ENCODE results near the gene CCDC85A.
"Not testable (repeated sequence)": the region's sequence is repeated elsewhere in the genome, so short reads cannot be mapped to it uniquely, and the experiment has no call there.

The CCDC85A gene

GRCh38 chr2:56183643-56184499 is at the start of gene CCDC85A:
Gene CCDC85A (plus strand): TSS chr2:56183990. CDS start chr2:56184625, 635 bp downstream.
- DNase-seq (ENCODE audit: low read depth): peak; percentile 86

GRCh38 chr2:56134861-56135260 is 48.9 kb upstream of the CCDC85A start:
- DNase-seq (ENCODE audit: low read depth): no peak

- not testable (repeated sequence) for DNase-seq (ENCODE audit: low read depth)
Observed at GRCh38 chr2:56142497-56143061, 41.2 kb upstream of the CCDC85A start.

DNA sequence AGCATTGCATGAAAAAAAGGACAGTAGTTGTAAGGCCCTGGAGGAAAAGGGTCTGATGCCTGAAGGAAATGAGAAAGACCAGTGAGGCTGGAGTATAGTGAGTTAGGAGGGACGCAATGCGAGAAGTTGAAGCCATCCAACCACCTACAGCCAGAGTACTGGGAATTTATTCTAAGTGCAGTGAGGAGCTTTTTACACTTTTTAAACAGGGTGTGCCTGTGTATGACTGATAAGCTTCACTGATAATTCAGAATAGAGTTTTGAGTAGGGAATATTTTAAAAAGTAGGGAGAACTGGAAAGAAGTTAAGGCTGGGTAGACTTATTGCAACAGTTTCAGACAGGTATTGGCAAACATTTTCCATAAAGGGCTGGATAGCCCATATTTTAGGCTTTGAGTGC is 35.9 kb upstream of the CCDC85A start:
- DNase-seq (ENCODE audit: low read depth): no peak

DNA sequence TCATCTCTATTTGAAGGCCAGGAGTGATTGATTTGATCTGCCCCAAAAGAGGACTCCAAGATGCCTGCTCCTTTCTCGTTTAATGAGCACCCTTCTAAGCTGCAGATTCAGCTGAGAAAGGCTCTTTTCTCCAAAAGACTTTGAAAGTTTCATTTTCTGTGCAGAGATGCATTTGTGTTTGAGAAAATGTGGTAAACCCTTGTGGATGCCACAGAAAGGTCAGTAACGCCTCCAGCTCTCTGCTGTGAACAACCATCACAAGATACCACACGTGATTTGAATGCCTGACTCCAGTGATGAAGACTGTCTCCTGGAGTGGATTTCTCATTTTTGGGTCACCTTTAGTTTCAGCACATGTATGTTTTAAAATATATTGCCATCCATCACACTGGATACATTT is 35.0 kb upstream of the CCDC85A start:
- no peak for DNase-seq (ENCODE audit: low read depth)

GRCh38 chr2:56151841-56152240 is 31.9 kb upstream of the CCDC85A start:
- no peak for DNase-seq (ENCODE audit: low read depth)

DNA sequence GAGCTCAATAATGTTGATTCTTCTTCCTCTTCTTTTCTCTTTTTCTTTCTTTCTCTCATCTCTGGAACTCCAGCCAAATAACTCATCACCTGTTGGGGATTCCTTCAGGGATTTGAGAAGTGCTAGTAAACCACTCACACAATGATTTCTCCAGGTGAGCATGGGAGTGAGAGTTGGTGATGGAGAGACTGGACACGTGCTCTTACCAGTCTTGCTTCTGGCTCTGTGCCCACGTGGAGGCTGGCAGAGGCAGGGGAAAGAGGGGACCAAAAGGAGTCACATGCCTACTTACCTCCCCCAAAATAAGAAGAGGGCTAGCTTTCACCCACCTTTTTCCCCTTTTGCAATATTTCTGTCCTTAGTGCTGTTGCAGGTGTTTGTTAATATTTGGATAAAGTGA is 28.6 kb upstream of the CCDC85A start:
- no peak for DNase-seq (ENCODE audit: low read depth)

DNA sequence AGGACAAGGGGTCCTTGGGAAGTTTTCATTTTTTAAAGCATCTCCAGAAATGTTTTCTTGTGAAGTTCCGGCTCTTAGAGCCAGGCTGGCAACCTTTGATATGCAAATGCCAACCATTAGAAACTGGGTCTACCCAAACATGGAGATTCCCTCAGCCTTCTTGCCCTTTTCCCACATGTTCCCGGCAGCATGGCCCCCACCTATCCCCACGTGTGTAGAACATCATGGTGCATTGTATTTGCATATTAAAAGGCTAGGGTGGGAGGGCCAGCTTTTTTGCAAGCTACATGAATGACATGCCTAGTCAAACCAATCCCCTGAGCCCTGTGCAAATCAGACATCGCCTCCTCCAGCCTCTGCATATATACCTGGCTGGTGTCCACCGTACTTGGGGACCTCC is 23.9 kb upstream of the CCDC85A start:
- DNase-seq (ENCODE audit: low read depth): not testable (repeated sequence)

DNA sequence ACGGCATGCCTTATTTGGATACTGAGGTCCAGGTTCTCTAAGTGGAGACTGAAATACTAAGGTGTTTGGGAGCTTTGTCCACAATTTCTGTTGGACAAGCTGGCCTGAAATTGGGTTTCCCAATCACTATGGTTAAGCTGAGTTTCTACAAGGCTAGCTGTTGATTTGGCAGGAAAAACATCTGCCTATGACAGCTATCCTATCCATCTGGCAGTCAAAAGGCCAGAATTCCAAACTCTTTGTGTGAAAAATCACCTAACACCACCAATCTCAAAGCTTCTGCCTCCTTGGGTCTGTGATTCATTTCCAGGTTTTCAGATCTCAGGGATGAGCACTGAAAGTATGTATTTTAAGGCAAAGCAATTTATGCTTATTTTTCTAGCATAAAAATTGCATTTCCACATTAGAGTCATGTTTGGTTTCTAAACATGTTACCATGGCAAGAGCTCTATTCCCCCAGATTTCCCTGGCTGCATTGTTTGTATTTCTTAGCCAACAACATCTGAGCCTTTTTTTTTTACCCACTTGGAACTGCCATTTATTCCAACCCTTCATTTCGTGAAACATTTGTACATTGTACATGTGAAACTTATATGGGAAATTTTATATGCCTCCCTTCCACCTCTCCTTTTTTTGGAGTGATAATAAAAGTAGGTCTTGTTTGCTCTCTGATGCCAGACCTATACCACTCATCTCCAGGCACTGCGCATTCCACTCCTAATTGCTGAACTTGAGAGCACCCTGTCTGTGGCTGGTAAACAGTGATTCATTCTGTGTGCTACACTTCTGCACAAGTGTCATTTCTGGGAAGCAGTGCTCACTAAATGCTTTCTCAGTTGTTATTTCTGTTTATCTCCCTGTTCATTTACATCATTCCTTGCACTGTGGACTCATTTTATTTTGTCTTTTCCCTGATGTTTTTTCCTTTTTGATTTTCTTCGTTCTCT is 15.9 kb upstream of the CCDC85A start:
- peak; percentile 46 for DNase-seq (ENCODE audit: low read depth)

GRCh38 chr2:56169521-56169920 is 14.3 kb upstream of the CCDC85A start:
- DNase-seq (ENCODE audit: low read depth): no peak

GRCh38 chr2:56170504-56170903 is 13.3 kb upstream of the CCDC85A start:
- no peak for DNase-seq (ENCODE audit: low read depth)

DNA sequence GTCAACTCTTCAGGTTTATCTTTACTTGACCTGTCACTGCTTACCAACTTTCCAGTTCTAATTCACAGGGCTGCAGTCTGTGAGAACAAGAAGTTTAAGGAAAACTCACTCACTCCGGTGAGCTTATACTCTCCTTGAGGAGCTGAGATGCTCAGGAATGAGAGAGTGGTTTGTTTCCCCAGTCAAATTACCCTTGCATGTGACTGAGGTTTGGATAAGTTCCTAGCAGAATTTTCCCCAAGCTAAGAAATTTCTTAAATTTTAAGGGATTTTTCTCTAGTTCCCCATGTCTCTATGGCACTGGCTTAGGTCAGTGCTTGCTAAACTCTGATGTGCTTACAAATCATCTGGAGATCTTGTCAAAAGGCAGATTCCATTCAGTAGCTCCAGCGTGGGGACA is 12.8 kb upstream of the CCDC85A start:
- no peak for DNase-seq (ENCODE audit: low read depth)

DNA sequence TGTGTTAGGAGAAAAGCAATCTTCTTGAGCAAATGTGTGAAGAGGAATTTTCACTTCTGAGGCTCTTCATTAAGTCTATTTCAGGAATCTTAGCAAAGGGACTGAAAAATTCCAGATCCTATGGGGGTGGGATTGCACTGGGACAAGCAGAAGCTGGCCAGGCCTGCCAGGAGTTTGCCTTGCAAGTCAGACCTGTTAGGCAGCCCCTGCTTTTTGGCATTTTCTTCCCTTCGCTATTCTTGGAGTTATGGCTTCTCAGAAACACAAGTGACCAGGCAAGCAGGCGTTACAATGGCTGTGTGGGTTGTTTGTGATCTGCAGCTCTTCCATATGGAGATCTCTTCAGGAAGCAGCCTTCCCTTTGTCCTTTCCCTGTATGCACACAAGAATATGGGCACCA is 8.0 kb upstream of the CCDC85A start:
- no peak for DNase-seq (ENCODE audit: low read depth)

DNA sequence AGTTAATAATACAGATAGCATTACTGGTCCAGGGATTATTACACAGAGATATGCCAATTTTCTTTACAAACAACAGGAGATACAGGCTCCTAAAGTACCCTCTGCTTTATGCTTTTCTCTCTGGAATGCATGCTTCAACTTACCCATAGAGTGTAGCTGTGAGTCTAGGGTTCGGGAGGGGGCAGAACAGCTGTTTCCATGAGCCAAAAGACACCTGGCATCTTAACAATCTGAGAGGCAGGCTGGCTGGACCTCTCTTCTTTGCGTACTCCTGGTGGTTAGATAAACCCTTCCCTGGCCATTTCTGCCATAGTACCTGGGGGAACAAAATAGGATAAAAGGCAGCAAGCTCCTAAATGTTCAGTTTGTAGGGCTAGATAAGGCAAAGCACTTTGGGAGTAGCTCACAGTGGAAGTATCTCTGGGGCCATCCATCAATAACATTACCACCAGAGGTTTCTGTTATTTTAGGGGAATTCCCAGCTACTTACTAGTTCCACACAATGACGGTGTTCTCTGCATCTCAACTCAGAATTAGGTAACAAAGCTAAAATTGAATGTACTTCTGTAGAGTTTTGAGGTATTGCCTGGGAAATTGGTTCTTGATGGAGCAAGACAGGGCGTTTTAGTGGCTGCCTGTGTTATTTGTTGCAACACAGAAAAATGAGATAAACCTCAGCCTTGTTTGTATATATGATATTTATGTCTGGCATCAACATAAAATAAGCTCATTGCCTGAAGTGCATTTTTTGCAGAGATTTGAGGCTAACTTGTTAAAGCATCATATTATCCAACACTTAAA is 6.2 kb upstream of the CCDC85A start:
- DNase-seq (ENCODE audit: low read depth): no peak

GRCh38 chr2:56179931-56180330 is 3.9 kb upstream of the CCDC85A start:
- no peak for DNase-seq (ENCODE audit: low read depth)

DNA sequence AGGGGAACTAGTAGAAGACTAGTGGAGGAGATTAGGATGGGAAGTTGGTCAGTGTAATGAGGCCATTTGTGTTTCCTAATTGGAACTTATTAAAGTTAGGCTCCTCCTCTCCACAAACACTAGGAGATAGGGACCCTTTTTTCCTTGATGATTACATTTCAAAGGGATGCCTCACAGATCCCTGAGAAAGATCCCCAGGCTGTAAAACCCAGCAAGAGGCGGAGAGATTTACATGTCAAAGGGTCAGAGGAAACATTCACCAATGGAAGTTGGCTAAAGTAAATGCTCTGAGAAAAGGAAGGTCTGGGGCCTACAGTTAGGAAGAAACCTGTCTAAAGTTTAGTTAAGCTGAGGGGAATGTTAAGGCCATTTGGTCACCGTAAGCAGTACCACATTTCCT is 1.4 kb upstream of the CCDC85A start:
- no peak for DNase-seq (ENCODE audit: low read depth)

DNA sequence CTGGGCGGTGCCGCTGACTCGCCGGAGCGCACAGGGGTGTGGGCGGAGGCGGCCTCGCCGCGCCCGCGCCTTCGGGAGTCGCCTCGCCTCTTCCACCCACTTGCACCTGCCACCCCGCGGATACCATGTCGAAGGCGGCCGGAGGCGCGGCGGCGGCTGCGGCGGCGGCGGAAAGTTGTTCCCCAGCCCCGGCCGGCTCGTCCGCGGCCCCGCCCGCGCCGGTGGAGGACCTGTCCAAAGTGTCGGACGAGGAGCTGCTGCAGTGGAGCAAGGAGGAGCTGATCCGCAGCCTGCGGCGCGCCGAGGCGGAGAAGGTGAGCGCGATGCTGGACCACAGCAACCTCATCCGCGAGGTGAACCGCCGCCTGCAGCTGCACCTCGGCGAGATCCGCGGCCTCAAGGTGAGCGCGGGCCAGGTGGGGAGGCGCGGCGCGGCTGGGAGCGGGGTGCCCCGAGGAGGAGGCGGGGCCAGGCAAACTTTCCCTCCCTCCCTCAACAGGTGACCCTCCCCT is 766 bp downstream of the CCDC85A start:
- no peak for DNase-seq (ENCODE audit: low read depth)

DNA sequence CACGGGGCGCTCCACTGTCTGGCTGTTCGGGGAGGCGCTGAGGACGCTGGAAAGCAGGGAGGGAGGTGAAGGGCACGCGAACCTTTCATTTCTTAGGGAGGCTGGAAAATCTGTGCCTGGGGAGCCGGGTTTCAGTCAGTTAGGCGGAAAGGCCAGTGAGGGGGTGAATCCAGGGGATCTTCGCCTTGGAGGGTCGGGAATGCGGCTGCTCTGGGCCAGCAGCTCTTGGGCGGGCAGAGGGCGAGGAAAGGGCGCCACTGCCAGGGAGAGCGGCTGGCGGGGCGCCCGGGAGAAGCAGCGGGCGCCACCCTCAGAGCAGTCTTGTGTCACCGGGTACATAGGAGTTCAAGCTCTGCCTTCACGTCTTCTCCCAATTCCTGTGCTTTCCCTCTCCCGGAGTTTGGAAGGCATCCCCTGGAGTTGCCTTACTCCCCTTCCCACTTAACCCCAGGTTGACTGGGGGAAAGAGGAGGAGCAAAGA is 1.4 kb downstream of the CCDC85A start:
- DNase-seq (ENCODE audit: low read depth): no peak

- DNase-seq (ENCODE audit: low read depth): no peak
Observed at GRCh38 chr2:56185582-56186046, 1.8 kb downstream of the CCDC85A start.

DNA sequence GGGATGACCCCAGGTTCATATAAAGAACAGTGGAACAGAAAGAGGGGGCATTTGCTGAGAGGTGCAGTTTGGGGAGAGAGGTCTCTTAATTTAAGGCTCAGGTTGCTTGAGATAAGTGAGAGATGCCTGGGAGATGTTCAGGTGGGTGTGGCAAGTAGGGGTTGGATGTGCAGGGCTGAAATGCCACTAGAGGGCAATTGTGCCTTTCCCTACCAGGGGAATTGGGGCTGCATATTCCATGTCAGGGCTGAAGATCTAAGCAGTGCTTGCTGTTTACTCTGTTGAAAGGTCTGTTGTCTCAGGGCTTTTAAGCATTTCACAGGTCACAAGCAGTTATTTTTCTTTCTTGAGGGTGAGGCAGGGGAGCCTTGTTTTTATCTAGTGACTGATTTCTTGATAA is 7.8 kb downstream of the CCDC85A start:
- peak; percentile 54 for DNase-seq (ENCODE audit: low read depth)

- DNase-seq (ENCODE audit: low read depth): no peak
Observed at GRCh38 chr2:56192664-56193305, 9.0 kb downstream of the CCDC85A start.

Data from GM04504 (cell line).